HEK293 (cell line): Measurements from ENCODE around the gene RBMS3.

Source experiments
- HOXA7 ChIP-seq: sonication (generic); formaldehyde crosslinking; IDR thresholded peaks from 2 replicates; pipeline ENCODE4 v1.8.1; 2022; ENCODE audit warnings: missing genetic modification reagents, borderline replicate concordance
- ZNF302 ChIP-seq: fragments of 450-650 bp; formaldehyde crosslinking; IDR thresholded peaks from 2 replicates; pipeline ENCODE4 v1.5.1; 2016; ENCODE audit warnings: missing biosample characterization, missing genetic modification characterization, low read depth
- TF ChIP-seq, protein P1 (sequence below): fragments of 450-650 bp; formaldehyde crosslinking; IDR thresholded peaks from 2 replicates; pipeline ENCODE4 v1.5.1; 2016; ENCODE audit warnings: missing biosample characterization, missing genetic modification characterization

DNA sequence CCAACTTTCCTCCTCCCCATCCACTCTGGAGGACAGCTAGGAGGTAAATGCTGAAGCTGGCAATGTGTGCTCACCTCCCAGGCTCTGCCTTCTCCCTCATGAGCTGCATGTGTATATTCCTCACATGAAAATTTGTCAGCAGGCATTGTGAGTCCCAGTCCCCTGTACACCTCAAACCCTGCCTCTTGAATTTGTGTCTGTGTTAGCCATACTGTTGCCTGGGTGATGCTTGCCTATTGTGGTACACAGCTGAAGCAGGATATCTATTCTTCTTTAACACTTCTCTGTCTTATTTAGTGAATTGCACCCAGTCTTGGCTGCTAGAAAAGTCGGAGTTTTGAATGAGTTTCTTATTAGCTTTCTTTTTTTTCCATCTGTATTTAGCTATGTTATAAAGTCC, 739.5 kb downstream of the RBMS3 start:
- TF ChIP-seq ZNF302 (tag by site-specific recombination): no peak
- no peak for TF ChIP-seq HOXA7 (CRISPR knock-in tag)
- TF ChIP-seq, protein P1, sequence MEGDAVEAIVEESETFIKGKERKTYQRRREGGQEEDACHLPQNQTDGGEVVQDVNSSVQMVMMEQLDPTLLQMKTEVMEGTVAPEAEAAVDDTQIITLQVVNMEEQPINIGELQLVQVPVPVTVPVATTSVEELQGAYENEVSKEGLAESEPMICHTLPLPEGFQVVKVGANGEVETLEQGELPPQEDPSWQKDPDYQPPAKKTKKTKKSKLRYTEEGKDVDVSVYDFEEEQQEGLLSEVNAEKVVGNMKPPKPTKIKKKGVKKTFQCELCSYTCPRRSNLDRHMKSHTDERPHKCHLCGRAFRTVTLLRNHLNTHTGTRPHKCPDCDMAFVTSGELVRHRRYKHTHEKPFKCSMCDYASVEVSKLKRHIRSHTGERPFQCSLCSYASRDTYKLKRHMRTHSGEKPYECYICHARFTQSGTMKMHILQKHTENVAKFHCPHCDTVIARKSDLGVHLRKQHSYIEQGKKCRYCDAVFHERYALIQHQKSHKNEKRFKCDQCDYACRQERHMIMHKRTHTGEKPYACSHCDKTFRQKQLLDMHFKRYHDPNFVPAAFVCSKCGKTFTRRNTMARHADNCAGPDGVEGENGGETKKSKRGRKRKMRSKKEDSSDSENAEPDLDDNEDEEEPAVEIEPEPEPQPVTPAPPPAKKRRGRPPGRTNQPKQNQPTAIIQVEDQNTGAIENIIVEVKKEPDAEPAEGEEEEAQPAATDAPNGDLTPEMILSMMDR: no peak
